ENCODE measurements around the gene TMEM138. TPM values are rescaled to one million over a fixed set of nuclear protein-coding genes. Genes with fewer than 3 reads are reported as not detected.

Gene TMEM138
- total and polyA plus RNA-seq, 2 donors from 2014 or later, result 42.3 to 62.3 TPM

GRCh38 chr11:61341706-61342105 lies 20.5 kb upstream of the TMEM138 start:
- H3K9me3 ChIP-seq (ENCODE audit: control insufficient read depth in 2 of 3, insufficient read depth in 1 of 3, low read length in 3 of 3), result no peaks in the 10 kb centered on the region
- H3K27me3 ChIP-seq (ENCODE audit: control insufficient read depth, insufficient read depth, low read length), result no peaks in the 10 kb centered on the region
- no peak for FAIRE-seq
- peaks cover 0 to under 1% (median 0%) of the 10 kb centered on the region in 3 donors for H3K4me1 ChIP-seq (ENCODE audit: control insufficient read depth in 2 of 3, insufficient read depth in 2 of 3, low read depth in 1 of 3, low read length in 3 of 3)
- H3K4me3 ChIP-seq (ENCODE audit: low read length in 3 of 3), result no peak overlapping the region
- intact Hi-C loops (cut with DNase I), result no loop called here
- no peak overlapping the region for H3K9ac ChIP-seq (ENCODE audit: low read length in 3 of 3)
- H3K36me3 ChIP-seq (ENCODE audit: control insufficient read depth in 2 of 3, insufficient read depth in 3 of 3, low read length in 3 of 3), result peaks cover 0 to 57% (median 13%) of the 10 kb centered on the region in 3 donors
- no peak overlapping the region for H3K27ac ChIP-seq (ENCODE audit: low read depth in 2 of 2, low read length in 2 of 2)
- TF ChIP-seq CTCF (IDR thresholded peaks at IDR 0.05; ENCODE audit: borderline replicate concordance, extremely low read depth, insufficient read depth), result no peak
- no peak for DNase-seq

GRCh38 chr11:61342207-61342803 lies 19.9 kb upstream of the TMEM138 start:
- DNase-seq, result no peak
- intact Hi-C loops (cut with DNase I), result no loop called here
- no peaks in the 10 kb centered on the region for H3K27me3 ChIP-seq (ENCODE audit: control insufficient read depth, insufficient read depth, low read length)
- H3K36me3 ChIP-seq (ENCODE audit: control insufficient read depth in 2 of 3, insufficient read depth in 3 of 3, low read length in 3 of 3), result peaks cover 0 to 57% (median 13%) of the 10 kb centered on the region in 3 donors
- H3K4me1 ChIP-seq (ENCODE audit: control insufficient read depth in 2 of 3, insufficient read depth in 2 of 3, low read depth in 1 of 3, low read length in 3 of 3), result no peaks in the 10 kb centered on the region
- no peak for FAIRE-seq
- H3K4me3 ChIP-seq (ENCODE audit: low read length in 3 of 3), result no peak overlapping the region
- no peaks in the 10 kb centered on the region for H3K9me3 ChIP-seq (ENCODE audit: control insufficient read depth in 2 of 3, insufficient read depth in 1 of 3, low read length in 3 of 3)
- TF ChIP-seq CTCF (IDR thresholded peaks at IDR 0.05; ENCODE audit: borderline replicate concordance, extremely low read depth, insufficient read depth), result no peak
- H3K27ac ChIP-seq (ENCODE audit: low read depth in 2 of 2, low read length in 2 of 2), result no peak overlapping the region
- H3K9ac ChIP-seq (ENCODE audit: low read length in 3 of 3), result no peak overlapping the region

DNA sequence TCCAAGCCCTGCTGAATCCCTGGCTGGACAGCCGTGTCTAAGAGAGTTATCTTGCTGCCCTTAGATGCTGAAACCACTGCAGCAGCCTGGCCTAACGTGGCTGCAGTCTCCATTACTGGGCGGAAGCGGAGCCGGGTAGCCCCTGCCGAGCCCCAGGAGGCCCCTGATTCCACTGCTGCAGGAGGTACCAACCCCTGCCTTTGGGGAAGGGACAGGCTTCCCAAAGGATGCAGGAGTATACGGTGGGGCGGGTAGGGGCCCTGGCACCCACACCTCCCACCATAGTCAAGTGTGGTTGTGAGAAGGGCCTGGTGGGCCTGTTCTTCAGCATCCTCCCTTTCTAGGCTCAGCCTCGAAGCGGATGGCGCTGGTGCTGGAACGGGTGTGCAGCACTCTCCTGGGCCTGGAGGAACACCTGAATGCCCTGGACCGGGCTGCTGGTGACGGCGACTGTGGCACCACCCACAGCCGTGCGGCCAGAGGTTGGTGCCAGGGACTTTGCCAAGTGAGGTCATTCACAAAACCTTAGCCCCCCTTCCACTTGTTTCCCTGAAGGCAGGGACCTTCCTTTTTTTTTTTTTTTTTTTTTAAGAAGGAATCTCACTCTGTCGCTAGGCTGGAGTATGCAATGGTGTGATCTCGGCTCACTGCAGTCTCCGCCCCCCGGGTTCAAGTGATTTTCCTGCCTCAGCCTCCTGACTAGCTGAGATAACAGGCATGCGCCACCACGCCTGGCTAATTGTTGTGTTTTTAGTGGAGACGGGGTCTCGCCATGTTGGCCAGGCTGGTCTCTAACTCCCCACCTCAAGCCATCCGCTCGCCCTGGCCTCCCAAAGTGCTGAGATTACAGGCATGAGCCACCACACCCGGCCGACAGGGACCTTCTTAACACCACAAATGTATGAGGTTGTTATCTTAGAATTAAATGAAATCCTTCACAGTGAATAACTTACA lies 18.1 kb upstream of the TMEM138 start:
- H3K27ac ChIP-seq (ENCODE audit: low read depth in 2 of 2, low read length in 2 of 2), result no peak overlapping the region
- FAIRE-seq, result no peak
- intact Hi-C loops (cut with DNase I), result no loop called here

More for the DNA sequence above, 18.1 kb upstream of the TMEM138 start:
- H3K27me3 ChIP-seq (ENCODE audit: control insufficient read depth, insufficient read depth, low read length), result no peaks in the 10 kb centered on the region
- H3K9ac ChIP-seq (ENCODE audit: low read length in 3 of 3), result no peak overlapping the region
- no peak for DNase-seq
- no peaks in the 10 kb centered on the region for H3K9me3 ChIP-seq (ENCODE audit: control insufficient read depth in 2 of 3, insufficient read depth in 1 of 3, low read length in 3 of 3)
- no peak for TF ChIP-seq CTCF (IDR thresholded peaks at IDR 0.05; ENCODE audit: borderline replicate concordance, extremely low read depth, insufficient read depth)
- peaks cover 0 to 59% (median 12%) of the 10 kb centered on the region in 3 donors for H3K36me3 ChIP-seq (ENCODE audit: control insufficient read depth in 2 of 3, insufficient read depth in 3 of 3, low read length in 3 of 3)
- no peak overlapping the region for H3K4me3 ChIP-seq (ENCODE audit: low read length in 3 of 3)
- no peaks in the 10 kb centered on the region for H3K4me1 ChIP-seq (ENCODE audit: control insufficient read depth in 2 of 3, insufficient read depth in 2 of 3, low read depth in 1 of 3, low read length in 3 of 3)

Data from kidney (tissue), 14 donors.